H1 (cell line): ENCODE results near the gene SOX10.

ENCODE experiments used
- BRCA1 ChIP-seq: IDR thresholded peaks from 2 replicates; pipeline ENCODE4 v1.6.1; 2012; ENCODE audit warnings: low read depth, low read length, improper control_type of control experiment
- CEBPB ChIP-seq: IDR thresholded peaks from 2 replicates; pipeline ENCODE4 v1.6.1; 2012; ENCODE audit warnings: low read depth, low read length
- CHD1 ChIP-seq: IDR thresholded peaks from 2 replicates; pipeline ENCODE4 v1.6.1; 2012; ENCODE audit warnings: low read depth, low read length, improper control_type of control experiment
- EGR1 ChIP-seq: IDR thresholded peaks from 2 replicates; pipeline ENCODE4 v1.6.1; 2011; ENCODE audit warnings: low read depth, low read length, borderline replicate concordance
- EZH2 ChIP-seq: fragments of 200-600 bp; sonication (generic); IDR thresholded peaks from 2 replicates; pipeline ENCODE4 v1.7.1; 2012; ENCODE audit warnings: low read depth, mild to moderate bottlenecking, moderate library complexity, low read length, inconsistent platforms; ENCODE audit not compliant: severe bottlenecking
- POLR2A ChIP-seq, 2 experiments: IDR thresholded peaks; 1 replicate in 1 of 2; 2 replicates in 1 of 2; pipeline ENCODE4 v1.6.1; 2011; ENCODE audit warnings: low read depth in 2 of 2, low read length in 2 of 2, mild to moderate bottlenecking in 2 of 2; ENCODE audit errors: control extremely low read depth in 1 of 2
- RAD21 ChIP-seq, 2 experiments: IDR thresholded peaks in 1 of 2; conservative IDR thresholded peaks in 1 of 2; 2 replicates each; pipeline ENCODE4 v1.6.1; 2011; ENCODE audit warnings: low read depth in 2 of 2, low read length in 2 of 2, improper control_type of control experiment in 1 of 2, inconsistent platforms in 1 of 2, mild to moderate bottlenecking in 1 of 2, moderate library complexity in 1 of 2
- RFX5 ChIP-seq: IDR thresholded peaks from 2 replicates; pipeline ENCODE4 v1.6.1; 2011; ENCODE audit warnings: low read depth, low read length, improper control_type of control experiment, borderline replicate concordance
- RXRA ChIP-seq: IDR thresholded peaks from 2 replicates; pipeline ENCODE4 v1.6.1; 2011; ENCODE audit warnings: low read depth, mild to moderate bottlenecking, low read length, moderate library complexity; ENCODE audit not compliant: insufficient read depth
- SIN3A ChIP-seq, 2 experiments: IDR thresholded peaks in 1 of 2; conservative IDR thresholded peaks in 1 of 2; 2 replicates each; pipeline ENCODE4 v1.6.1; 2011 to 2012; ENCODE audit warnings: low read length in 2 of 2, improper control_type of control experiment in 1 of 2, low read depth in 1 of 2, mild to moderate bottlenecking in 1 of 2
- SP1 ChIP-seq: IDR thresholded peaks from 2 replicates; pipeline ENCODE4 v1.6.1; 2011; ENCODE audit warnings: low read depth, low read length
- ZNF274 ChIP-seq: IDR thresholded peaks from 2 replicates; pipeline ENCODE4 v1.7.0; 2012; ENCODE audit warnings: low read length, borderline replicate concordance; ENCODE audit errors: extremely low read depth
- TF ChIP-seq, protein P1 (sequence below): IDR thresholded peaks from 2 replicates; pipeline ENCODE4 v1.6.1; 2012; ENCODE audit warnings: inconsistent platforms
- TF ChIP-seq, protein P2 (sequence below), 3 experiments: IDR thresholded peaks; 1 replicate in 2 of 3; 2 replicates in 1 of 3; pipeline versions ENCODE4 v1.5.1 to v1.6.1; 2011; ENCODE audit warnings: low read length in 3 of 3, mild to moderate bottlenecking in 3 of 3, inconsistent platforms in 2 of 3, low read depth in 1 of 3, moderate library complexity in 1 of 3; ENCODE audit not compliant: insufficient read depth in 1 of 3; ENCODE audit errors: control extremely low read depth in 1 of 3

DNA sequence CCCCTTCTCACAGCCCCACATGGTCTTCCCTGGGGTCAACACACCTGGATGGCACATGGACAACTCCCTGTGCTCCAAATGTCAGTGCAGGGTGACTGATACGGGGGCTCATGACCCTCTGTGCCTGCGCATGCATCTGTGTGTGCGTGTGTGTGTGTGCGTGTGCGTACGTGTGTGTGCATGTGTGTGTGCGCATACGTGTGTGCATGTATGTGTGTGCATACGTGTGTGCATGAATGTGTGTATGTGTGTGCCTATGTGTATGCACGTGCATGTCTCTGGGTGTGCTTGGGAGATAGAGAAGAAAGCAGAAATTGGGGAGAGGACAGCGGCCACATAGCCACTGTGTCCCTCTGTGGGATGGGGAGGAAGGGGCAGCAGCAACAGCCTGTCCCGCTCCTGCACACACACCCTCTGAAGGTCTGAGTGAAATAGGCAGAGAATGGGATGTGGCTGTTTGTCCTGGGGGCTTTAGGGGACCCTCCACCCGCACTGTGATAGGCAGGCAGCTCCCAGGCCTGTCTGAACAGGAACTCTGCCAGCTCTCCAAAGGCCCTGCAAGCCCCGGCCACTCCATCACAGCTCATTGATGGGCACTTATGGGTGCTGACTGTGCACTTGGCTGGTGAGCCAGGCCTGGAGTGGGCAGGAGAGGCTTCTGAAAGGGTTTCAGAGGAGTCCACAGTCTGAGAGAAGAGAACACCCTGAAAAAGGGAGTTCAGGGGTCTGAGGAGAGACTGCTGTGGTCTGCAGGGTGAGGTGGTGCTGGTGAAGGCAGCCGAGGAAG, 44.2 kb upstream of the SOX10 start:
- TF ChIP-seq, protein P1, sequence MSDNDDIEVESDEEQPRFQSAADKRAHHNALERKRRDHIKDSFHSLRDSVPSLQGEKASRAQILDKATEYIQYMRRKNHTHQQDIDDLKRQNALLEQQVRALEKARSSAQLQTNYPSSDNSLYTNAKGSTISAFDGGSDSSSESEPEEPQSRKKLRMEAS = no peak
- TF ChIP-seq CHD1 (no peak), ZNF274 (no peak), SIN3A (conservative IDR thresholded peaks at IDR 0.05 in 1 of 2, IDR thresholded peaks at IDR 0.05 in 1 of 2; ENCODE audit: low read depth in 1 of 2, low read length in 2 of 2) (no peak), EZH2 (no peak), EGR1 (no peak), SP1 (no peak), RAD21 (IDR thresholded peaks at IDR 0.05 in 1 of 2, conservative IDR thresholded peaks at IDR 0.05 in 1 of 2; ENCODE audit: low read depth in 2 of 2, low read length in 2 of 2) (no peak), RXRA (no peak), POLR2A (IDR thresholded peaks at IDR 0.05; ENCODE audit: control extremely low read depth in 1 of 2, low read depth in 2 of 2, low read length in 2 of 2) (no peak), RFX5 (no peak), CEBPB (no peak), BRCA1 (no peak)
- TF ChIP-seq, protein P2, sequence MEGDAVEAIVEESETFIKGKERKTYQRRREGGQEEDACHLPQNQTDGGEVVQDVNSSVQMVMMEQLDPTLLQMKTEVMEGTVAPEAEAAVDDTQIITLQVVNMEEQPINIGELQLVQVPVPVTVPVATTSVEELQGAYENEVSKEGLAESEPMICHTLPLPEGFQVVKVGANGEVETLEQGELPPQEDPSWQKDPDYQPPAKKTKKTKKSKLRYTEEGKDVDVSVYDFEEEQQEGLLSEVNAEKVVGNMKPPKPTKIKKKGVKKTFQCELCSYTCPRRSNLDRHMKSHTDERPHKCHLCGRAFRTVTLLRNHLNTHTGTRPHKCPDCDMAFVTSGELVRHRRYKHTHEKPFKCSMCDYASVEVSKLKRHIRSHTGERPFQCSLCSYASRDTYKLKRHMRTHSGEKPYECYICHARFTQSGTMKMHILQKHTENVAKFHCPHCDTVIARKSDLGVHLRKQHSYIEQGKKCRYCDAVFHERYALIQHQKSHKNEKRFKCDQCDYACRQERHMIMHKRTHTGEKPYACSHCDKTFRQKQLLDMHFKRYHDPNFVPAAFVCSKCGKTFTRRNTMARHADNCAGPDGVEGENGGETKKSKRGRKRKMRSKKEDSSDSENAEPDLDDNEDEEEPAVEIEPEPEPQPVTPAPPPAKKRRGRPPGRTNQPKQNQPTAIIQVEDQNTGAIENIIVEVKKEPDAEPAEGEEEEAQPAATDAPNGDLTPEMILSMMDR (IDR thresholded peaks at IDR 0.05; ENCODE audit: control extremely low read depth in 1 of 3, insufficient read depth in 1 of 3, low read depth in 1 of 3, low read length in 3 of 3) = no peak
